A549 (cell line): ENCODE results near the gene IMPA2. TPM values are rescaled to one million over a fixed set of nuclear protein-coding genes. Genes with fewer than 3 reads are reported as not detected.

Experiments used
- ATAC-seq, 2 experiments: fragments of 200-7000 bp in 1 of 2; fragments of >200 bp in 1 of 2; cut with Nextera tagmentation in 1 of 2; cut with Tn5 transposase in 1 of 2; 3 replicates each; pipeline versions ENCODE4 v1.8.0 to v1.9.1; 2018 to 2020; ENCODE audit warnings: mild to moderate bottlenecking in 1 of 2, moderate library complexity in 1 of 2
- CTCF ChIA-PET: fragments of 300-600 bp; sonication (Branson Sonifier 250); formaldehyde crosslinking; extraction: SDS; loops from one replicate; lab custom pipeline; 2021; ENCODE audit warnings: antibody characterized with exemption, inconsistent platforms; lab: Yijun Ruan, JAX
- POLR2A ChIA-PET: fragments of 350-600 bp; formaldehyde crosslinking; extraction: SDS; loops from one replicate; lab custom pipeline; 2021; ENCODE audit warnings: antibody characterized with exemption, inconsistent platforms; lab: Yijun Ruan, JAX
- DNase-seq, 2 experiments: peaks; one replicate each; pipeline versions ENCODE4 v3.0.0 to v3.0.0-alpha.2; 2011 to 2016; ENCODE audit warnings: low read depth in 1 of 2, low spot score in 1 of 2
- FAIRE-seq: peaks from 2 replicates; lab custom pipeline; 2011; peaks lifted over from hg19 to GRCh38; lab: Jason Lieb, UNC
- H3K27ac ChIP-seq, 2 experiments: fragments of >200 bp; sonication (Bioruptor Twin); formaldehyde crosslinking; 3 replicates each; pipeline ENCODE4 v1.5.1; 2016 to 2017
- H3K4me1 ChIP-seq: fragments of >200 bp; sonication (Bioruptor Twin); formaldehyde crosslinking; 3 replicates; pipeline ENCODE4 v1.6.1; 2016
- H3K4me2 ChIP-seq: fragments of >200 bp; sonication (Bioruptor Twin); formaldehyde crosslinking; 3 replicates; pipeline ENCODE4 v1.6.1; 2016
- H3K4me3 ChIP-seq: fragments of >200 bp; sonication (Bioruptor Twin); formaldehyde crosslinking; 3 replicates; pipeline ENCODE4 v1.5.1; 2016
- H3K9me3 ChIP-seq: fragments of >200 bp; sonication (Bioruptor Twin); formaldehyde crosslinking; 3 replicates; pipeline ENCODE4 v1.6.1; 2016
- ATOH8 ChIP-seq: fragments of 250-450 bp; sonication (Bioruptor Pico); IDR thresholded peaks from 2 replicates; pipeline ENCODE4 v1.5.0; 2020; ENCODE audit warnings: low read depth, mild to moderate bottlenecking, moderate library complexity
- CBX2 ChIP-seq: fragments of 200-600 bp; sonication (generic); IDR thresholded peaks from 2 replicates; pipeline ENCODE4 v1.6.1; 2016; ENCODE audit warnings: low read depth, mild to moderate bottlenecking, borderline replicate concordance
- CBX8 ChIP-seq: fragments of 200-600 bp; sonication (generic); IDR thresholded peaks from 2 replicates; pipeline ENCODE4 v1.6.1; 2016
- CTCF ChIP-seq: fragments of >200 bp; sonication (Bioruptor Twin); formaldehyde crosslinking; IDR thresholded peaks from 3 replicates; pipeline ENCODE4 v1.5.1; 2016
- HMGXB4 ChIP-seq: fragments of 250-450 bp; sonication (Bioruptor Pico); IDR thresholded peaks from 2 replicates; pipeline ENCODE4 v1.5.0; 2021; ENCODE audit warnings: mild to moderate bottlenecking, moderate library complexity, borderline replicate concordance
- KDM1A ChIP-seq: fragments of 200-600 bp; sonication (generic); IDR thresholded peaks from 2 replicates; pipeline ENCODE4 v1.6.1; 2016; ENCODE audit warnings: low read depth, mild to moderate bottlenecking
- KDM5A ChIP-seq: fragments of 200-600 bp; sonication (generic); IDR thresholded peaks from 2 replicates; pipeline ENCODE4 v1.6.1; 2016; ENCODE audit warnings: antibody characterized with exemption, mild to moderate bottlenecking
- RAD21 ChIP-seq, 2 experiments: fragments of >200 bp in 1 of 2; sonication (Bioruptor Twin) in 1 of 2; formaldehyde crosslinking in 1 of 2; IDR thresholded peaks in 1 of 2; conservative IDR thresholded peaks in 1 of 2; 2 replicates in 1 of 2; 3 replicates in 1 of 2; pipeline ENCODE4 v1.6.1; 2012 to 2018; ENCODE audit warnings: inconsistent platforms in 1 of 2
- RARB ChIP-seq: fragments of 250-450 bp; sonication (Bioruptor Pico); IDR thresholded peaks from 2 replicates; pipeline ENCODE4 v1.8.0; 2021; ENCODE audit warnings: mild to moderate bottlenecking, moderate library complexity
- RCOR1 ChIP-seq: fragments of 150-350 bp; IDR thresholded peaks from 2 replicates; pipeline ENCODE4 v1.6.1; 2014; ENCODE audit warnings: antibody characterized with exemption, low read length, low read depth
- RNF2 ChIP-seq: fragments of 200-600 bp; sonication (generic); IDR thresholded peaks from 2 replicates; pipeline ENCODE4 v1.6.1; 2016; ENCODE audit warnings: low read depth, mild to moderate bottlenecking, antibody characterized with exemption, moderate library complexity, borderline replicate concordance
- SMC3 ChIP-seq: fragments of >200 bp; sonication (Bioruptor Twin); formaldehyde crosslinking; IDR thresholded peaks from 3 replicates; pipeline ENCODE4 v1.6.1; 2018; ENCODE audit warnings: inconsistent platforms
- TFCP2L1 ChIP-seq: fragments of 250-450 bp; sonication (Bioruptor Pico); IDR thresholded peaks from 2 replicates; pipeline ENCODE4 v1.5.0; 2021; ENCODE audit warnings: mild to moderate bottlenecking
- ZFP36 ChIP-seq: fragments of 450-650 bp; IDR thresholded peaks from 2 replicates; pipeline ENCODE4 v1.6.1; 2014; ENCODE audit warnings: borderline replicate concordance; ENCODE audit not compliant: partially characterized antibody
- ZSCAN20 ChIP-seq: fragments of 250-450 bp; sonication (Bioruptor Pico); IDR thresholded peaks from 2 replicates; pipeline ENCODE4 v1.8.0; 2022; ENCODE audit warnings: mild to moderate bottlenecking, moderate library complexity
- WGBS: methylation state at CpG from one replicate; pipeline ENCODE4 v1.1.6; 2017; ENCODE audit errors: missing lambda C conversion rate; 5-methylcytosine and 5-hydroxymethylcytosine counted together
- polyA plus RNA-seq, 4 experiments: library from polyadenylated mRNA; depleted of rRNA in 3 of 4; stranded (reverse); fragments of >200 nt; fragmentation: RNase III in 1 of 4; extraction: RNeasy Plus Mini Kit Qiagen cat#74134 plus additional on column Dnase treatment in 1 of 4; gene quantifications; 2 replicates in 3 of 4; 3 replicates in 1 of 4; pipeline ENCODE4 v1.2.3, GENCODE V29; 2011 to 2017
- TF ChIP-seq, protein P1 (sequence below): IDR thresholded peaks from 2 replicates; pipeline ENCODE4 v1.6.1; 2012

Gene IMPA2
- polyA plus RNA-seq, 2 of the 4 experiments (the other 2 are of a cell fraction), result 35.1 to 65.3 TPM

DNA sequence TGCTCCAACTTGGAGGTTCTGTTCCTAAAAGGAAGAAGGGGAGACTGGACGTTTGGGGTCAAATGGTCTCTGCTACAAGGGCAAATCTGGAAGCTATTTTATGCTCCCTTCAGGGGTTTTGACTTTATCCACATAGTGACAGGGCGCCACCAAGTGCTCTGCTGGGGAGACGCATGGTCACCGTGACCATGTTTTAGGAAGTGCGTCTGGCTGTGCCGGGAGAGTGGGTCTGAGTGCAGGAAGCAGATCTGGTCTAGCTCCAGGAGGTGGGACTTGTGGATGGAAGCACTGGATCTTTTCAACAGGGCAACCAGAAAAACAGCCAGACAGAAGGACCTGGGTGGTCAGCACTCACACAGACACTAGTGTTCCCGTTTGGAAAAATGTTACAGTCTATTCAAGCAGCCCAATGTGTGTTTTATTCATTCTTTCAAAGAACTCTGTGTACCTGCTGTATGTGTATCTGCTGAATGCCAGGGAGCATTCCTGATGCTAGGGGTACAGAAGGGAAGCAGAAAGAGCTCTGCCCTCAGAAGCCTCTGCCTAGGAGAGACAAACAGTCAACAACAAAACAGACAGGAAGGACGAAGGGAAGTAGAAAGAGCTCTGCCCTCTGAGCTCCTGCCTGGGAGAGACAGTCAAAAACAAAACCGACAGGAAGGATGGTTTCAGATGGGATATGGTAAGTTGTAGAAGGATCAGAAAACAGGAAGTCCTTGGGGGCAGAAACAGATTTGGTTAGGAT, 14.3 kb downstream of the IMPA2 start:
- POLR2A ChIA-PET, result interaction anchor here (1.3 to 2.4 kb wide), 2 partner anchors 14 to 48 kb away, joined by 7 to 11 read pairs; partner anchors contain the start of gene IMPA2
- peaks cover 44% of the 10 kb centered on the region for H3K4me1 ChIP-seq
- H3K9me3 ChIP-seq, result no peaks in the 10 kb centered on the region
- H3K27ac ChIP-seq, result peak overlapping the region; percentile 85 to 96
- peak overlapping the region; percentile 79 for H3K4me2 ChIP-seq
- 14% methylated on average over 7 of the region's 9 CpGs for WGBS
- peak; percentile 88 to 89 for TF ChIP-seq RAD21 (conservative IDR thresholded peaks at IDR 0.05 in 1 of 2, IDR thresholded peaks at IDR 0.05 in 1 of 2)
- TF ChIP-seq, protein P1, sequence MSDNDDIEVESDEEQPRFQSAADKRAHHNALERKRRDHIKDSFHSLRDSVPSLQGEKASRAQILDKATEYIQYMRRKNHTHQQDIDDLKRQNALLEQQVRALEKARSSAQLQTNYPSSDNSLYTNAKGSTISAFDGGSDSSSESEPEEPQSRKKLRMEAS, result peak; percentile 41; the same call in 1 of the 2 replicates
- peak; percentile 77 for TF ChIP-seq CTCF
- no peak for TF ChIP-seq CBX2
- peak; percentile 80 for TF ChIP-seq SMC3
- TF ChIP-seq, all 56 proteins: peak for 4
- FAIRE-seq (no peak), DNase-seq (peak; percentile 63 to 77), ATAC-seq (peak; percentile 85 to 86)
- CTCF ChIA-PET, result interaction anchor here (0.6 to 13.1 kb wide), 51 partner anchors 9 to 342 kb away, joined by 3 to 435 read pairs (median 4); partner anchors contain the start of gene IMPA2
- peak overlapping the region; percentile 24; the same call in 2 of the 3 replicates for H3K4me3 ChIP-seq

DNA sequence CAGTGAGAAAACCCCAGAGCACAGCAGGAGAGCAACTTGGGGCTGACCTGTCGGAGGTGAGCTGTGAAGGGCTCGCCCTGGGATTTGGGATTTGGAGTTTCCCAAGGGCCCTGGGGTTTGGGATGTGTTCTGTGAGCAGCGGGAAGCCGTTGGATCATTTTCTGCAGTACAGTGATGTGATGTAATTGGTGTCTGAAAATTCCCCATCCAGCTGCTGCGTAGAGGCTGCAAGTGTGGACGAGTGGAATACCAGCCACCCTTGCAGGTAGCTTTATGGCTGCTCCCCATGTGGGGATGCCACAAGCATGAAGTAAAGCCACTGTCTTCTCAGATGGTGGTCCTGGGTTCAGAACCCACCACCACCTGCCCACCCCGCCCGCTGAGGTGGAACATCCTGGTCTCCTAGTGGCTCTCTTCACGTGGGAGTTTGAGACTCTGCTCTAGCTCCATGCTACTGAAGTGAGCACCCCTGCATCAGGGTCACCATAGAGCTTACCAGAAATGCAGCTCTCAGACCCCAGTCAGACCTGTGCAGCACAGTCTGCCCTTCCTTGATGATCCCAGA, 15.0 kb downstream of the IMPA2 start:
- ATAC-seq, result no peak
- CTCF ChIA-PET, result interaction anchor here (0.7 to 13.1 kb wide), 32 partner anchors 8 to 343 kb away, joined by 3 to 435 read pairs (median 6); partner anchors contain the start of gene IMPA2
- Histone ChIP-seq H3K4me2 (peak overlapping the region; percentile 79; the same call in 1 of the 3 replicates), H3K27ac (peak overlapping the region; percentile 85 to 96; a peak in 5 of 6 replicates), H3K9me3 (no peaks in the 10 kb centered on the region), H3K4me1 (peaks cover 44% of the 10 kb centered on the region), H3K4me3 (no peak overlapping the region)
- WGBS, result 78% methylated on average over 6 of the region's 9 CpGs
- no peak for FAIRE-seq
- TF ChIP-seq ZFP36 (no peak), KDM5A (no peak), KDM1A (no peak), HMGXB4 (CRISPR knock-in tag) (no peak)
- TF ChIP-seq, all 56 proteins: peak for 0
- POLR2A ChIA-PET, result interaction anchor here (1.3 to 2.4 kb wide), 2 partner anchors 15 to 49 kb away, joined by 7 to 11 read pairs; partner anchors contain the start of gene IMPA2
- DNase-seq, result no peak

- Histone ChIP-seq H3K9me3 (no peaks in the 10 kb centered on the region), H3K4me1 (peaks cover 40% of the 10 kb centered on the region), H3K4me2 (no peak overlapping the region), H3K27ac (peak overlapping the region in 1 of 2 experiments; percentile 96; a peak in 3 of 6 replicates)
- 93% methylated on average over 4 of the region's 4 CpGs for WGBS
- POLR2A ChIA-PET, result no interaction called here
- FAIRE-seq, result no peak
- no peak for DNase-seq
- CTCF ChIA-PET, result interaction anchor here (1.4 to 13.1 kb wide), 7 partner anchors 13 to 340 kb away, joined by 4 to 435 read pairs (median 43); partner anchors contain the start of gene IMPA2
- no peak for TF ChIP-seq RARB (CRISPR knock-in tag)
- no peak for TF ChIP-seq RCOR1
- no peak for TF ChIP-seq ATOH8 (CRISPR knock-in tag)
- no peak for TF ChIP-seq ZSCAN20 (CRISPR knock-in tag)
- TF ChIP-seq HMGXB4 (CRISPR knock-in tag), result no peak
- TF ChIP-seq TFCP2L1 (CRISPR knock-in tag), result no peak
- no peak for TF ChIP-seq CBX8
- no peak for TF ChIP-seq RNF2
- TF ChIP-seq, all 56 proteins: peak for 0
- no peak overlapping the region for H3K4me3 ChIP-seq
- ATAC-seq, result no peak
Observed at GRCh38 chr18:11996907-11997306, 15.6 kb downstream of the IMPA2 start.
